Activated CD8-positive, alpha-beta memory T cell treated with anti-CD3 and anti-CD28 coated beads, Interleukin-2, amount 50 U/mL, for 1 hour (primary cell): ENCODE data around the gene SLC25A40.
"Not testable (repeated sequence)": the region's sequence is repeated elsewhere in the genome, so short reads cannot be mapped to it uniquely, and the experiment has no call there.

Experiments used
- DNase-seq: peaks from one replicate; pipeline ENCODE4 v3.0.0-alpha.2; 2020; ENCODE audit errors: extremely low read depth

Gene SLC25A40

GRCh38 chr7:87870471-87870870 lies 5.7 kb downstream of the SLC25A40 start:
- no peak for DNase-seq

GRCh38 chr7:87866533-87866932 lies 9.6 kb downstream of the SLC25A40 start:
- DNase-seq = not testable (repeated sequence)

DNA sequence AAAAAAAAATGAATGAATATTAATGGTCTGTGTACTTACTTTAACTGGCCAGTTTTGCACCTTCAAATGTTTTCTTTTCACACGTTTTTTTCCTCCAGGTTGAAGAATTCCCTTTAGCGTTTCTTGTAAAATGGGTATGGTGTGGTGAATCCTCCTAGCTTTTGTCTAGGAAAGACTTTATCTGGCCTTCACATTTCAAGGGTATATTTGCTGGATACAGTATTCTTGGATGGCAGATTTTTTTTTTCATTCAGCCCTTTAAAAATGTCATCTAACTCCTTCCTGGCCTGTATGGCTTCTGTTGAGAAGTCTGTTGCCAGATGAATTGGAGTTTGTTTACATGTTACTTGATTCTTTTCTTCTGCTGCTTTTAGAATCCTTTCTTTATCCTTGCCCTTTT lies 10.1 kb downstream of the SLC25A40 start:
- DNase-seq = no peak

GRCh38 chr7:87858417-87859100 lies 17.6 kb downstream of the SLC25A40 start:
- no peak for DNase-seq

- DNase-seq = no peak
Observed at GRCh38 chr7:87853237-87853864, 22.8 kb downstream of the SLC25A40 start.

DNA sequence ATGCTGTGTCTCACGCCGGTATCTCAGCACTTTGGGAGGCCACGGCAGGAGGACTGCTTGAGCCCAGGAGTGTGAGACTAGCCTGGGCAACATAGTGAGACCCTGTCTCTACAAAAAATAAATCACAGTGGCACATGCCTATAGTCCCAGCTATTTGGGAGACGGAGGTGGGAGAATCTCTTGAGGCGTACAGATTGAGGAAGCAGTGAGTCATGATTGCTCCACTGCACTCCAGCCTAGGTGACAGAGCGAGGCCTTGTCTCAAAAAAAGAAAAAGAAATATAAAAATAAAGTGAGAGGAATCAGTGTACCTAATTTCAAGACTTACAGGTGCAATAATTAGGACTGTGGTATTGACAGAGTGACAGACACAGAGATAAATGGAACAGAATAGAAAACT lies 23.9 kb downstream of the SLC25A40 start:
- no peak for DNase-seq

GRCh38 chr7:87850836-87851593 lies 25.1 kb downstream of the SLC25A40 start:
- DNase-seq = no peak

- no peak for DNase-seq
Observed at GRCh38 chr7:87837597-87837996, 38.6 kb downstream of the SLC25A40 start.

DNA sequence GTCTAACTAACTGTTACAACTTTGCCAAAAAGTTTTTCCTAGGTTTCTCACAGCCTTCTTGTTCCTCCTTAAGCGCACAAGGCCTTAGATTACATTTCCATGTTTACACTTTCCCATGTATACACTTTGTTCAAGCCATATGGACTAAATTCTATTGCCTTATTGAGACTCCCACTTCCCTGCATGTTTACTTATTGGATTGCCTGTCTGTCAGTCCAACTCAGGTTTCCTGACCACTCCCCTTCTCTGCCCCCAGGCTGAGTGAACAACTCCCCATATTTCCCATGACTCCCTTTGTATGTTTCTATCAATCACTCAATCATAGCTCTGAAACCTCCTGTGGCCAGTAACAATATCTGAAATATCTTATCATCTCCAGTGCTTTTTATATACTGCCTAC lies 43.0 kb downstream of the SLC25A40 start:
- DNase-seq = no peak

- no peak for DNase-seq
Observed at GRCh38 chr7:87831097-87831496, 45.1 kb downstream of the SLC25A40 start.

- not testable (repeated sequence) for DNase-seq
Observed at GRCh38 chr7:87828383-87828782, 47.8 kb downstream of the SLC25A40 start.

GRCh38 chr7:87825369-87825768 lies 50.8 kb downstream of the SLC25A40 start:
- DNase-seq = not testable (repeated sequence)

DNA sequence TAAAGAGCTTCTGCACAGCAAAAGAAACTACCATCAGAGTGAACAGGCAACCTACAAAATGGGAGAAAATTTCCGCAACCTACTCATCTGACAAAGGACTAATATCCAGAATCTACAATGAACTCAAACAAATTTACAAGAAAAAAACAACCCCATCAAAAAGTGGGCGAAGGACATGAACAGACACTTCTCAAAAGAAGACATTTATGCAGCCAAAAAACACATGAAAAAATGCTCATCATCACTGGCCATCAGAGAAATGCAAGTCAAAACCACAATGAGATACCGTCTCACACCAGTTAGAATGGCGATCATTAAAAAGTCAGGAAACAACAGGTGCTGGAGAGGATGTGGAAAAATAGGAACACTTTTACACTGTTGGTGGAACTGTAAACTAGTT lies 54.1 kb downstream of the SLC25A40 start:
- DNase-seq = not testable (repeated sequence)

GRCh38 chr7:87818336-87818735 lies 57.8 kb downstream of the SLC25A40 start:
- no peak for DNase-seq

- DNase-seq = no peak
Observed at GRCh38 chr7:87816389-87816788, 59.8 kb downstream of the SLC25A40 start.

GRCh38 chr7:87810726-87811125 lies 65.4 kb downstream of the SLC25A40 start:
- DNase-seq = no peak

DNA sequence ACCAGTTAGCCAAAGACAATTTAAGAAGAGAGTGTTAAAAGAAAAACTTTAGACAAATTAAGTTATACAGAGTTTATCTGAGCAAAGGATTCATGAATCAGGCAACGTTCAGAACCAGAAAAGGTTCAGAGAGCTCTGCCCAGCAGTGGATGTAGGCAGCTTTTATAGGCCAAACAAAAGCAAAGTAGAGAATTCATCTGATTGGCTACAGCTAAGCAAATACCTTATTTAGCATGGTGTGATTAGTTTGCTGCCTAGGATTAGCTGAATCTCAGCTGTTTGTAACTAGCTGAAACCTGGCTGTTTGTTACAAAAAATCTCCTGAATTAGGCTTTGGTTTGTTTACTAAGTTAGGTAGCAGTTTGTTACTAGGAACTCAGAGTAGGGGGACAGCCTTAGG lies 66.0 kb downstream of the SLC25A40 start:
- DNase-seq = no peak

DNA sequence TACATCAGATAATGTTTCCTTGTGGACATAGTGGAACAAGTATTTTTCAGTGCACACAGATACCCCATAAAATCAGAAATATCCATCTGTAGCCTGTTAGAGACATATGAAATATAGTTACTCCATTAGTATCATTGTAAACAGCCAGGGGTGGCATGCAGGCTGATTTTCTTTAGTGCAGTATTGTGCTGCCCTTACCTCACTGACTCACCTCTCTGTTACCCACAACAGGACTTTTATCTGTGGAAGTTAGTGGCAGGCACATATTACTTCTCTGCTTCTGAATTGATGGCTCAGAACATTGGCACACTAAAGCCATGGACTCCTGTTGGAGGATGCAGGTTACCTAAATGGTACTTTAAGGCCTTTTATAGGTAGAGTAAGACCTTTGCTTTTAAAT lies 70.0 kb downstream of the SLC25A40 start:
- DNase-seq = no peak

DNA sequence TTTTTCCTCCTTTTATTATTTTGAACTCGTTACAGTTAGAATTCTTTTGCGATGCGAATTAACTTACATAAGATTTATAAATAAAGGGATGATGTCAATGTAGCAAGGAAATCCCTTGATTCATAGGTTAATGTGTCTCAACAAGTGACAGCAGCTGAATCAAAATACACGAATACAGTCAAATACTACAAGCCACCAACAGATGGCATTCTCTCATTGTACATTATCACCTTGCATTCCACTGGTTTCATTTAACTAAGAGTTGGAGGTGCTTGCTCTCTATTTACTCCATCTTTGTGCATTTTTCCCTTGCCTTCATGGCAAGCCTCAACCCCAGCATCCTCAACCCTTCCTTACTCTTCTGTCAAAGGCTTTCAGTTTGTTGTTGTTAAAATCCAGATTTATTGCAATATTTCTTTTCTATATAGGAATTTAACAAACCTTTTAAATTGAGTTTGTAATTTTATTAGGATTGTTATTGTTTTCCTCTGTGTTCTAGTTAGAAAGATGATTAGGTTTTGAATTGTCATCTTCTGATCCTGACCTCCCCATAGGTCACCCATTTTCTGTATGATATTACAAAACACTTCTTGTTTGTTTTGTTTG lies 78.3 kb downstream of the SLC25A40 start:
- DNase-seq = no peak

GRCh38 chr7:87797395-87797794 lies 78.8 kb downstream of the SLC25A40 start:
- DNase-seq = no peak

DNA sequence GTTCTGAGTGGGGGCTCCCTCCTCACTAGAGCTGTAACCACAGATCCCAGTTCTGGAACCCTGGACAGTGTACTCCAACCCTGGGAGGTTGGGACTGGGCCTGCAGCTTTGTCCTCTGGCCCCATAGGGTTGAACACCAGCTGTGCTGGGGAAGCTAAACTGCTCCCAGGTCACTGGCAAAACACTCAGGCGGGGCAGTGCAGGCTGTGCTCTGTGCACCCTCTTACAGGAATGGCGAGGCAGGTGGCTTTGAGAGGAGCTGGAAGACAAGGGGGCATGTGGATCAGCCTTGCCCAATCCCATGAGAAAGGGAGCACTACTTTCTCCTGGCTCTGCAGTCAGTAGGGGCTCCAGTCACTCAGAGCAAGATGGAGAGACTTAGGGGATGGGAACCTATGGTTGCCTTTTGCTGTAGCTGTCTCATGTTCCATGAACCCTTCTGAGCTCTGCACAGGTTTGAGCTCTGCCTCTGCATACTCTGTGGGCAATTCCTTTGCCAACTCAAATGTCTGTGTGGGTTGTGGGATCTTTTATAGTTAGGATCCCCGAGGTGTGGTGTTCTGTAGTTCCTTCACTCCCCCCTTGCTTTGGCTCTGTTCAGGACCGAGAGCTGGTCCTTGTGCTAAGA lies 90.7 kb downstream of the SLC25A40 start:
- no peak for DNase-seq

DNA sequence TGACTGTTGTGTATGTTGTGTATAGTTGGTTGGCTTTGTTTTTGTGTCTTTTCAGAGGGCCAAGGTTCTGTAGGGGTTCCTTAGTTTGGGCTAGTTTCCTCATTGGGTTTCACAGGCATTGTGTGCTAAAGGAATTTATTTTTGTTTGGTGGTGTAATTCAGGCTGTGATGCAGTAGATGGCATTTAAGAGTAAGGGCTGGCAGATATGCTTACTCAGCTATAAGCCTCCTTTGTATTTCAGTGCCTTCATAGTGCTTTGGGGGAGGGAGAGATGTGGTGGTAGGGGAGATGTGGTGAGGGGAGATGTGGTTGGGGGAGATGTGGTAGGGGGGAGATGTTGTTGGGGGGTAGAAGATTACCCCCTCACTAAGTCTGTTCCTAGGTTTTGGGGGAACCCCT lies 91.7 kb downstream of the SLC25A40 start:
- DNase-seq = no peak
